Kidney (tissue), 14 donors: ENCODE data around the gene MED27. TPM values are rescaled to one million over a fixed set of nuclear protein-coding genes. Genes with fewer than 3 reads are reported as not detected.

Source experiments
- DNase-seq, 5 donors: peaks; one replicate each; pipeline ENCODE4 v3.0.0-alpha.2; 2013 to 2020
- FAIRE-seq: peaks from 2 replicates; lab custom pipeline; 2012; peaks lifted over from hg19 to GRCh38; lab: Jason Lieb, UNC
- H3K27ac ChIP-seq, 2 donors: one replicate each; pipeline ENCODE4 v1.7.0; 2013; ENCODE audit warnings: low read depth in 2 of 2, low read length in 2 of 2, inconsistent platforms in 1 of 2
- H3K27me3 ChIP-seq: one replicate; pipeline ENCODE4 v1.7.1; 2013; ENCODE audit warnings: low read length, inconsistent platforms; ENCODE audit not compliant: control insufficient read depth, insufficient read depth
- H3K36me3 ChIP-seq, 3 donors: one replicate each; pipeline versions ENCODE4 v1.7.0 to v1.7.1; 2013; ENCODE audit warnings: low read length in 3 of 3, control low read depth in 1 of 3, inconsistent platforms in 1 of 3; ENCODE audit not compliant: insufficient read depth in 3 of 3, control insufficient read depth in 2 of 3
- H3K4me1 ChIP-seq, 3 donors: one replicate each; pipeline versions ENCODE4 v1.7.0 to v1.7.1; 2013; ENCODE audit warnings: low read length in 3 of 3, inconsistent platforms in 1 of 3, low read depth in 1 of 3; ENCODE audit not compliant: control insufficient read depth in 2 of 3, insufficient read depth in 2 of 3
- H3K4me3 ChIP-seq, 3 donors: one replicate each; pipeline versions ENCODE4 v1.7.0 to v1.8.1; 2013; ENCODE audit warnings: low read length in 3 of 3, control low read depth in 1 of 3, inconsistent platforms in 1 of 3
- H3K9ac ChIP-seq, 3 donors: one replicate each; pipeline versions ENCODE4 v1.7.0 to v1.7.1; 2013; ENCODE audit warnings: low read length in 3 of 3, control low read depth in 1 of 3, inconsistent platforms in 1 of 3
- H3K9me3 ChIP-seq, 3 donors: one replicate each; pipeline versions ENCODE4 v1.7.0 to v1.7.1; 2013; ENCODE audit warnings: low read length in 3 of 3, control low read depth in 1 of 3, inconsistent platforms in 1 of 3; ENCODE audit not compliant: control insufficient read depth in 2 of 3, insufficient read depth in 1 of 3
- CTCF ChIP-seq: IDR thresholded peaks from 3 replicates; pipeline ENCODE4 v1.5.1; 2012; ENCODE audit warnings: mild to moderate bottlenecking, moderate library complexity, borderline replicate concordance; ENCODE audit not compliant: insufficient read depth; ENCODE audit errors: extremely low read depth
- intact Hi-C: fragments of 100-400 bp; cut with DNase I; formaldehyde crosslinking; loops from one replicate; pipeline ENCODE4 v1.11.1; 2022
- polyA plus RNA-seq: library from polyadenylated mRNA; stranded (reverse); fragments of 350-450 nt; fragmentation: Illumina TruSeq; extraction: RNeasy Lipid Tissue Mini Kit (QIAGEN cat#74804); gene quantifications from one replicate; pipeline ENCODE4 v1.2.3, GENCODE V29; 2014; ENCODE audit warnings: low read depth, low replicate concordance; ENCODE audit not compliant: insufficient read depth
- total RNA-seq: library from RNA; stranded (reverse); fragmentation: NEBNext Ultra II Directional; extraction: Animal tissue kit (Norgen Biotek cat#: 25700); gene quantifications from one replicate; pipeline ENCODE4 v1.2.1, GENCODE V29; 2021
- donor health status: control.
- donor health status: control.
- donor health status: control.
- donor health status: control.
- donor health status: control.
- donor health status: DM: yes; HTN: yes; CAD: no.
- donor health status: Normal renal cell carcinoma (clear cell type).

MED27 gene
- total and polyA plus RNA-seq, 2 donors from 2014 or later = 15.9 to 23.1 TPM

GRCh38 chr9:131874447-131874846, 205.2 kb downstream of the MED27 start:
- H3K27ac ChIP-seq = no peak overlapping the region
- no peak overlapping the region for H3K9ac ChIP-seq
- intact Hi-C loops = no loop called here
- no peaks in the 10 kb centered on the region for H3K9me3 ChIP-seq
- no peak for TF ChIP-seq CTCF
- no peak overlapping the region for H3K4me3 ChIP-seq
- DNase-seq (no peak), FAIRE-seq (no peak)
- H3K27me3 ChIP-seq = no peaks in the 10 kb centered on the region
- H3K4me1 ChIP-seq = no peaks in the 10 kb centered on the region
- H3K36me3 ChIP-seq = no peaks in the 10 kb centered on the region

GRCh38 chr9:131873891-131874440, 205.7 kb downstream of the MED27 start:
- Histone ChIP-seq H3K27ac (no peak overlapping the region), H3K4me3 (no peak overlapping the region), H3K36me3 (no peaks in the 10 kb centered on the region), H3K4me1 (no peaks in the 10 kb centered on the region), H3K27me3 (no peaks in the 10 kb centered on the region), H3K9ac (no peak overlapping the region), H3K9me3 (no peaks in the 10 kb centered on the region)
- intact Hi-C loops = no loop called here
- DNase-seq = peak in 1 of 5 donors; percentile 41
- no peak for TF ChIP-seq CTCF
- FAIRE-seq = no peak

GRCh38 chr9:131873335-131873734, 206.3 kb downstream of the MED27 start:
- no peaks in the 10 kb centered on the region for H3K36me3 ChIP-seq
- no peak overlapping the region for H3K9ac ChIP-seq
- DNase-seq = no peak
- H3K4me1 ChIP-seq = no peaks in the 10 kb centered on the region
- no peak for FAIRE-seq
- no peak overlapping the region for H3K4me3 ChIP-seq
- H3K9me3 ChIP-seq = no peaks in the 10 kb centered on the region
- no peaks in the 10 kb centered on the region for H3K27me3 ChIP-seq
- no peak for TF ChIP-seq CTCF
- H3K27ac ChIP-seq = no peak overlapping the region
- intact Hi-C loops = no loop called here

- no peak for FAIRE-seq
- no peak for TF ChIP-seq CTCF
- H3K27ac ChIP-seq = no peak overlapping the region
- no peaks in the 10 kb centered on the region for H3K27me3 ChIP-seq
- no peaks in the 10 kb centered on the region for H3K36me3 ChIP-seq
- H3K4me1 ChIP-seq = no peaks in the 10 kb centered on the region
- peak in 1 of 5 donors; percentile 23 for DNase-seq
- H3K4me3 ChIP-seq = no peak overlapping the region
- intact Hi-C loops = no loop called here
- H3K9ac ChIP-seq = no peak overlapping the region
- H3K9me3 ChIP-seq = no peaks in the 10 kb centered on the region
Observed at GRCh38 chr9:131872702-131873101, 207.0 kb downstream of the MED27 start.
